NCI-H2227 treated with DMSO at 0.1 percent for 48 hours (cell line): ENCODE measurements around the gene TMEM178A.
"Not testable (repeated sequence)": the region's sequence is repeated elsewhere in the genome, so short reads cannot be mapped to it uniquely, and the experiment has no call there.

Experiments used
- DNase-seq: peaks from one replicate; lab custom pipeline; 2025; lab: John Stamatoyannopoulos, UW

Gene TMEM178A

GRCh38 chr2:39715822-39716221 lies 50.1 kb downstream of the TMEM178A start:
- no peak for DNase-seq

- DNase-seq = no peak
These were observed 51.4 kb downstream of the TMEM178A start for GRCh38 chr2:39717067-39717466.

- DNase-seq = no peak
These were observed 52.8 kb downstream of the TMEM178A start for GRCh38 chr2:39718483-39718882.

- no peak for DNase-seq
These were observed 53.6 kb downstream of the TMEM178A start for GRCh38 chr2:39719317-39719716.

GRCh38 chr2:39720970-39721369 lies 55.3 kb downstream of the TMEM178A start:
- DNase-seq = no peak

- no peak for DNase-seq
These were observed 57.8 kb downstream of the TMEM178A start for GRCh38 chr2:39723497-39723896.

GRCh38 chr2:39723946-39724827 lies 58.5 kb downstream of the TMEM178A start:
- no peak for DNase-seq

GRCh38 chr2:39724828-39725144 lies 59.1 kb downstream of the TMEM178A start:
- no peak for DNase-seq

GRCh38 chr2:39725401-39725800 lies 59.7 kb downstream of the TMEM178A start:
- DNase-seq = no peak

- DNase-seq = not testable (repeated sequence)
These were observed 62.4 kb downstream of the TMEM178A start for GRCh38 chr2:39728085-39728484.

GRCh38 chr2:39728941-39729351 lies 63.2 kb downstream of the TMEM178A start:
- no peak for DNase-seq

- DNase-seq = no peak
These were observed 64.6 kb downstream of the TMEM178A start for GRCh38 chr2:39730276-39730675.

GRCh38 chr2:39730685-39731302 lies 65.1 kb downstream of the TMEM178A start:
- no peak for DNase-seq

GRCh38 chr2:39731546-39731945 lies 65.8 kb downstream of the TMEM178A start:
- DNase-seq = no peak

- no peak for DNase-seq
These were observed 66.8 kb downstream of the TMEM178A start for GRCh38 chr2:39732482-39732881.

- DNase-seq = no peak
These were observed 67.5 kb downstream of the TMEM178A start for GRCh38 chr2:39733070-39733674.

GRCh38 chr2:39734445-39734844 lies 68.7 kb downstream of the TMEM178A start:
- no peak for DNase-seq

GRCh38 chr2:39735648-39736047 lies 69.9 kb downstream of the TMEM178A start:
- no peak for DNase-seq

- DNase-seq = no peak
These were observed 70.9 kb downstream of the TMEM178A start for GRCh38 chr2:39736640-39737039.

- no peak for DNase-seq
These were observed 71.9 kb downstream of the TMEM178A start for GRCh38 chr2:39737661-39738060.

- no peak for DNase-seq
These were observed 73.2 kb downstream of the TMEM178A start for GRCh38 chr2:39738936-39739335.

- no peak for DNase-seq
These were observed 73.7 kb downstream of the TMEM178A start for GRCh38 chr2:39739386-39739785.

- DNase-seq = no peak
These were observed 76.2 kb downstream of the TMEM178A start for GRCh38 chr2:39741871-39742270.
